Measurements from ENCODE around the gene DENND1A.

Gene DENND1A

GRCh38 chr9:123792501-123792900 lies 137.4 kb downstream of the DENND1A start:
- no peak for TF ChIP-seq CTCF (IDR thresholded peaks at IDR 0.05)

- no peak for TF ChIP-seq CTCF (IDR thresholded peaks at IDR 0.05)
Observed at GRCh38 chr9:123789554-123790292, 140.2 kb downstream of the DENND1A start.

GRCh38 chr9:123787416-123787815 lies 142.5 kb downstream of the DENND1A start:
- TF ChIP-seq CTCF (IDR thresholded peaks at IDR 0.05) = no peak

GRCh38 chr9:123784518-123784917 lies 145.4 kb downstream of the DENND1A start:
- no peak for TF ChIP-seq CTCF (IDR thresholded peaks at IDR 0.05)

- TF ChIP-seq CTCF (IDR thresholded peaks at IDR 0.05) = no peak
Observed at GRCh38 chr9:123778232-123778902, 151.6 kb downstream of the DENND1A start.

- TF ChIP-seq CTCF (IDR thresholded peaks at IDR 0.05) = no peak
Observed at GRCh38 chr9:123776708-123777537, 153.0 kb downstream of the DENND1A start.

Data from LNCAP (cell line).